ENCODE results near the gene RBM11. TPM values are rescaled to one million over a fixed set of nuclear protein-coding genes. Genes with fewer than 3 reads are reported as not detected.

Gene RBM11
- total RNA-seq, 1 experiment from 2014 or later: not detected

DNA sequence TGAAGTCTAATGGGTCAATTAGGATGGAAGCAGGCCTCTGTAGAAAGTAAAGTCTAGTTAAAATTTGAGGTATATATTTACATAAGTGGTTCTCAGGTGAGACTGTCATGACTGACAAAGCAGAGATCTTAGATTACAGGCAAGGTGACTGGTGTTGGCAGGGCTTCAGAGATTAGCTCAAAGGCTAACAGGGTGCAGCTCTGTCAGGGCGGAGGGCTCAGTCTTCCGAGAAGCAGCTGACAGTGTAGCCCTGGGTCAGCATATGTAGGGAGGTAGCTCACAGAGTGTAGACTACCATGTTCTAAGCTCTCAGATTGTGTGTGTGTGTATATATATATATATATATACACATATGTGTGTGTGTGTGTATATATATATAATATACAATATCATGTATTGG, 54.7 kb downstream of the RBM11 start:
- DNase-seq (ENCODE audit: low spot score): no peak

DNA sequence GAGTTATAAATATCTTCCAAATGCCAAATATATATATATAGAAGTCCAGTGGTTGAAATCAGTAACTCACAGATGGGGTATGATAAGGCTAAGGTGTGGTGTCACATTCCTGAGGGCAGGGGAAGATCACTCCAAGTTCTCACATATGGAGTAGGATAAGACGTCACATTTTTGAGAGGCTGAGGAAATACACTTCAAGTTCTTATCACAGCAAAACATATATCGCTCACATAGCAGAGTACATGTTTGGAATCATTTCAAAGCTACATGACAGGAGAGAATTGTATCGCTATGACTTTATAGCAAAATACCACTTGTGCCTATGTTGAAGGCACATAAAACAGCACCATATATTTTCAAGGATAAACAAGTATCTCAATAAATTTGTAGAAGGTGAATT, 55.1 kb downstream of the RBM11 start:
- DNase-seq (ENCODE audit: low spot score): no peak

DNA sequence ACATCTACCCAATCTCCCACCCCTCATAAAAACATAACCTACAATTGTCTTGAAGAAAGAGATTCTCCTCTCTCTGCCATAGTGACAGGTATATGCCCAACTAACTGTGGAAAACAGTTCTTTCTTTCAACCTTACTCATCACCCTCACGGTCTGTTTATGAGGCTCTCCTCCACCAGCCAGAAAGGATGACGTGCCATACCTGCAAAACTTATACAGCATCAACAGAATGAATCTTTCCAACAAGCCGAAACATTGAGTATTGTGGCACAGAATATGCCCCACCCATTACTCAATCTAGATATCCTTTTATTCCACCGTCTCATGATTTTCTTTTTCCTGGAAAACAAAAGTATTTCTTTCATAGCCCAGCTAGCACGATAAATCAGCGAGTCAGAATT, 55.7 kb downstream of the RBM11 start:
- no peak for DNase-seq (ENCODE audit: low spot score)

DNA sequence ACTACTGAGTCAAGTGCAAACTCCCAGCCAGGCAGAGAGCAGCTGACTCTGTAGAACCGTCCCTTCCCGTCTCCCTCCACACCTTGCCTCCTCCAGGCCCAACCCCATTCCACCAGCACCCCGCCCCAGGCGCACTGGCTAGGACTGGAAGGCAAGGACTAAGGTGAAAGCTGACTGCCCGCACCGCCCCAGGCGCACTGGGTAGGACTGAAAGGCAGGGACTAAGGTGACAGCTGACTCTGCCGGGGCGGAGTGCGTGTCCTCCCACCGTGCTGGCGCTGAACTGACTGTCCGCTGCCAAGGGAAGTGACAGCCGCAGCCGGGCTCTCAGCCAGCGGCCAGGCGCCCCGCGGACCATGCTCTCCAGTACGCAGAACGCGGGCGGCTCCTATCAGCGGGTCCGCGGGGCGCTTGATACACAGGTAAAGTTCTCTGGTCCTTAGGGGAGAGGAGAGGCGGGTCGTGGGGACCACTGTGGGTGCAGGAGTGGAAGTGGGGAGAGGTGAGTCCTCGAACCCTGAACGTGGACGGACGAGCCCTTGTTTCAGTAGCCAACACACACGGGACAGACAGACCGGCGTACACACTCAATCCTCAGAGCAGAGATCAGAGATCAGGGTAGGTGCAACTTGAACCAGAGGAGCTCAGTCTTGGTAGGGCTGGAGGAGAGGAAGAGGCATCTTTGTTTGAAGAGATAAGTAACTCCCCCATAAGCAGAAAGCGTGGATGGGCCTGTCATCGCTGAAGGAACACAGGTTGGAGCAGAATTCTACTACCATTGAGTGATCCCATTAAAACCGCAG, 58.0 kb downstream of the RBM11 start:
- DNase-seq (ENCODE audit: low spot score): no peak

DNA sequence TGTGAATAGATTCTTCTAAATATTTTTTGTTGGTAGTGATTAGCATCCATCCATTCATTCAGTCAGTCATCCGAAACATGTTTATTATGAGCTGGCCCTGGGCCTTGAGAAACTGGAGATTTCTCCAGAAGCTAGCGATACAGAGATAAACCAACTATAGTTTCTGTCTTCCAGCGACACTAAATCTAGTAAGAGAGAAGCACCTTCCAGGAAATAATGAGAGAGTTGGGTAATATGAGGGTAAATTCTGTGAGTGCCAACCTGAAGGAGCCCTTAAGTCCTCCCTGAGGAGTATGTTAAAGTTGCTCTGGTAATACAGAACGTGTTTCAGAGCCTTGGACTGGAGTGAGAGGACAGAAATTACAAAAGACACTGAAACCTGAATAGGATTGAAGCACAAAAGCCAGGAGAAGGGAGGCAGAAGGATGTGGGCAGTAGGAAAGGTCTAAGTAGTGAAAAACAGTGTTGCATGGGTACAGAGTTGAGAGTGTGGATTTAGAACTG, 59.8 kb downstream of the RBM11 start:
- DNase-seq (ENCODE audit: low spot score): no peak

Other genes starting within 250 kb of the RBM11 start
- gene LIPI, start 5.2 kb upstream of the RBM11 start, total RNA-seq (2014; rRNA removed; shearing (Covaris generic)): not detected in 2 replicates
- gene HSPA13, start 167.0 kb downstream of the RBM11 start, total RNA-seq (2014; rRNA removed; shearing (Covaris generic)): 114 and 134 TPM in 2 replicates